ENCODE results near the gene ABHD8.

Gene ABHD8

DNA sequence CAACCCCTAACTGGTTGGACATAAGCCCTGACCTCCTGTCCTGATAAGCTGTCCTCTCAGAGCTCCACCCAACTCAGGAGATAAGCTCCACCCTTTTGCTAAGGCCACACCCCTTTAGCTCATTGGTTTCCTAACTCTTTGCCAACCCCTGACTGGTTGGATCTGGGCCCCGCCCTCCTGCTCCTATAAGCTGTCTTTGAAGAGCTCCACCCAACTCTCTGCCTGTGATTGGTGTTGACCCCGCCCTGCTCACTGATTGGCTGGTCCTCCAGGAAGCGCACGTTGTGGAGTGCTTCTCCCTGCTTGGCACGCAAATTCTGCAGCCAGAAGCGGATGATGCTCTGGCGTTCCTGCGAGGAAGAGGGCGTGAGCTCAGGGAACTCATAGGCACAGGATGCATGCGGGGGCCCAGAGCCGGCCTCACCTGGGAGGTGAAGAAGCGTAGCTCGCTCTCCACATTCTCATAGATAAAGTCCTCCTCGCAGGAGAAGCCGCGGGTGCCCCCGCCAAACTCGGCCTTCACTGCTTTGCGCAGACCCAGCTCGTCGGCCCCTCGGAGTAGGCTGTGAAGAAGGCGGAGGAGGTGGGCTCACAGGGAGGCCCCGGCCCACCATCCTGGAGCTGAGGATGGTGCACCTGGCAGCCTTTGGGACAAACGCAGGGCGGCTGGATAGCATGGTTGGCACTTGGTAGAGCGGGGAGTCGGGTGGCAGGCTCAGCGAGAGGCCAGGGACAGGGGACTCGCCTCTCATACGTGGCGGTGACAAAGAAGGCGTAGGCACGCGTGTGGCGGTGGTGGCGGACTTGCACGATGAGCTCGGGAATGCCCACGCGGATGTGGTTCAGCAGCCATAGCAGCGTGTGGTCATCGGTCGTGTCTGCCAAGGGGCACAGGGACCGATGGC lies 29.7 kb upstream of the ABHD8 start:
- no peak for DNase-seq

DNA sequence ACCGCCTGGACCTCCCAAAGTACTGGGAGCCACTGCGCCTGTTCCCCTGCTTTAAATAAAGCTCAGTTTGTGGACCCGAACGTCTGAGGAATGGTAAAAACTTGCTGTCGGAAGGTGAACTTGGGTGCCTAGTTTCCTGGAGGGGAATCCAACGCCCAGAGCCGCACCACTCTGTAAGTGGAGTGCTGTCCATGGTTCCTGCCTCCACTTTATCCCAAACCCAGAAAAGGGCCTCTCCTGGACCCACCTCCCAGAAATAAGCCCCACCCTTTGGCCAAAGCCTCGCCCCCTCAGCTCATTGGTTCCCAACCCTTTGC lies 29.1 kb upstream of the ABHD8 start:
- DNase-seq, result no peak

DNA sequence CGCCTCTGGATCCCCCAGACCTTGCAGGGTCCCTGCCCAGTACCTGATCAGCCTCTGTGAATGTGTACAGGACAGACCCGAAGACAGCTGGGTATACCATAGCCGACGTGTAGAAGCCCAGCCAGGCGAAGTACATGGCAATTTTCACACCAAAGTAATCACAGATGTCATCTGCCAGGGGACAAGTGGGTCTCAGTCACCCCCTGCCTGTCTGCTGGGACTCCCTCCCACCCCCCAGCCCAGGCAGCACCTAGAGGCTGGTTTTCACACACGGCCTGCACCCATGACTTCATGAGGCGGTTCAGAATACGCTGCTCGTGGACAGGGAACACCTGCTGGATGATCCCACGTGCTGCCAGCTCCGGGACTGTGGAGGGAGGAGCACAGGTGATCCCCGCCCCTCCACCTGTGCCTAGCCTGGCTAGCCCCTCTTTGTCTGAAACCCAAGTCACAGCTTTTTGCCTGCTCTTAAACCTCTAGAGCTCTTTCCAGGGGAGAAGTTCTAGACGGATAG lies 27.9 kb upstream of the ABHD8 start:
- no peak for DNase-seq

DNA sequence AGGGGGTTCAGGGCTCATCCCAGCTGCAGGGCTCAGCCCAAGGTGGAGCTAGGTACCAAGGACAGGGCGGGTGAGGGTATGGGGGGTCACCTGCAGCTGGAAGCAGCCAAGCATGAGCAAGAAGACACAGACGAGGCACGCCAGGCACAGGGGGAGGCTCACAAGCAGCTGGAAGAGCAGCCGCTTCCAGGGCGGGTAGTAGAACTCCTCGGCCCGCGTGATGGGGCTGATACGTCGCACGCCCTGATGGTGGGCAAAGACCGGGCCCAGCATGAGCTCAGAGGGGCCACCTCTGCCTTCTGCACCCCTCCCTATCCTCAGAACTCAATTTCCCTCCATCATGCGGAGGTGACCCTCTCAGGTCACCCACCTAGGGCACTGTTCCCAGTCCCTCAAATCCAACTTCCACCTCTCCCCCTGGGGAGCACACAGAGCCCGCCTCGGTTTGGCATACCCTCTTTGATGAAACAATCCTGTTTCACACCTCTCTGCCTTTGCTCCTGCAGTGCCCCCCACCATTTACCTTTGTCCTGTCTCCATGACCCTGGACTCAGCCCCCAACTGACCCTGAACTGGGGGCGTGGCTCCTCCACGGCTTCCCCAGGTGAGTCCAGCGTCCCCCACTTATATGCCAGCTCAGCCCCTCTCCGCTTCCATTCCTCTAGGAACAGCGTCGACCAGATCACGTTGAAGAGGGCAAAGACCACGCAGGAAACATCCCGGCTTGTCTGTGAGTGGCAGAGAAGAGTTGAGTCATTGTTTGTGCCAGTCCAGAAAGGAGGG lies 27.2 kb upstream of the ABHD8 start:
- no peak for DNase-seq

DNA sequence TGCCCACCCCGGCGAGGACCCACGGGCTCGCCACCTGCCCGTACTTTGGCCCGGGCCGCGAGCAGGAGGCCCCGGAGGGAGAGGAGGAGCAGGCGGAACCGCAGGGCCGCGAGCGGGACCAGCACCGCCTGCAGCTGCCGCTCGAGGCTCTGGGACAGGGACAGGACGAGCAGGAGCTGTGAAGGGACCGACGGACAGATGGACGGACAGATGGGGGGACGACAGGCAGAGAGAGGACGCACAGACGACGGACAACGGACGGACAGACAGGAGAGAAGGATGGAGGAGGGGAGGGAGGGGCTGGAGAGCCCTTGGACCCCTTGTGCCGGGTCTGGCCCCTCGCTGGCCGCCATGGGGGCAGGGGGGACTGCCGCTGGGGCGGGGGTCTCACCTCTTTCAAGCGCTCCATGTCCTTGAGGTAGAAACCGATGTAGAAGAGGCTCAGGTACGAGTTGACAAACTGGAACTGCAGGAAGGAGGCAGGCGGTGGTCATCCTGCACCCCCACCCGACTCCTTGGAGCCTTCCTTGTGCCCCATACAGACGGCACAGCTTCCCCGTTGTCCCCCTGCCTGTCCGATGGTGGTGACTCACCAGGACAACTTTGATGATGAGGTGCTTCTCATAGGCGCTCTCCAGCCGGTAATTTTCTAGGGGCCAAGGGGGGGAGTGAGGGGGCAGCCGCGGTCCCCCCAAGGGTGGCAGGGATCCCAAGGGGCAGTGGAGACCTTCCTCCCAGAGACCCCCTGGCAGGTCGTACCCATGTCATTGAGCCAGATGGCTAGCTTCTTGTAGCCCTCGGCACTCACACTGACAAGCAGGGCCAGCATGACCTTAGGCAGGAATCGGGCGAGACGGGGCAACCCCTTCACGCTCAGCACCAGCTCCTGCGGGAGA lies 26.4 kb upstream of the ABHD8 start:
- DNase-seq, result no peak

DNA sequence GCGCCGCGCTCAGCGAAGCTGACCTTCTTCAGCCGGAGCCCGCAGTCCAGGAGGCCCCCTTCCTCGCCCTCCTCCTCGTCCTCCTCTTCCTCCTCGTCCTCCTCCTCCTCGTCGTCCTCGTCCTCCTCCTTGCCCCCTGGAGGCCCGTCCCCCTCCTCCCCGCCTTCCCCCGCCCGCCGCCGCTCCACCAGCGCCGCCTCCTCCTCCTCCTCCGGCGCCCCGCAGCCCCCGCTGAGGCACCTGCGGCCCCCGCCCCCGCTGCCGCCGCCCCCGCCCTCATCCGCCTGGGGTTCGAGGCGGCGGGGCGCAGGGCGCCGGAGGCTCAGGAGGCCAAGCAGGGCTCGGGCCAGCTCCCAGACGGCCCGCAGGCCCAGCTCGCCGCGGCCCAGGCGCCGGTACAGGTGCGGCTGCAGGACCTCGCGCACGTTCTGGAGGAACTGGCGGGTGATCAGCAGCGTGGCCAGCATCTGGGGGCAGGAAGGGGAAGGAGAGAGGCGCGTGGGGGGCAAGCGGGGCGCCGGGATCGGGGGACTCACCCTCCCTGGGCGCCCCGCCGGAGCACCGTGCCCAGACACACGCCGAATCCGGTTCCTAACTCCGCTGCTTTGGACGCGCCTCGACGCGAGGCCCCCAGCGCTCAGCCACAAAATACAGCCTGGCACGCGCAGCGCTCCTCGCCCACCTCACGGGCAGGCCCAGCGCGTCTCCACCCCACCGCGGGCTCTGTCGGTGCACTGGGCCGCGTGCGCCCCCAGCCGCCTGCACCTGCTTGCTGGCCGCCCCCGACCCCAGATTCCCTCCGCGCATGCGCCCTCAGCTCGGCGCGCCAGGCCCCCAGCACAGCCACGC lies 25.5 kb upstream of the ABHD8 start:
- no peak for DNase-seq

DNA sequence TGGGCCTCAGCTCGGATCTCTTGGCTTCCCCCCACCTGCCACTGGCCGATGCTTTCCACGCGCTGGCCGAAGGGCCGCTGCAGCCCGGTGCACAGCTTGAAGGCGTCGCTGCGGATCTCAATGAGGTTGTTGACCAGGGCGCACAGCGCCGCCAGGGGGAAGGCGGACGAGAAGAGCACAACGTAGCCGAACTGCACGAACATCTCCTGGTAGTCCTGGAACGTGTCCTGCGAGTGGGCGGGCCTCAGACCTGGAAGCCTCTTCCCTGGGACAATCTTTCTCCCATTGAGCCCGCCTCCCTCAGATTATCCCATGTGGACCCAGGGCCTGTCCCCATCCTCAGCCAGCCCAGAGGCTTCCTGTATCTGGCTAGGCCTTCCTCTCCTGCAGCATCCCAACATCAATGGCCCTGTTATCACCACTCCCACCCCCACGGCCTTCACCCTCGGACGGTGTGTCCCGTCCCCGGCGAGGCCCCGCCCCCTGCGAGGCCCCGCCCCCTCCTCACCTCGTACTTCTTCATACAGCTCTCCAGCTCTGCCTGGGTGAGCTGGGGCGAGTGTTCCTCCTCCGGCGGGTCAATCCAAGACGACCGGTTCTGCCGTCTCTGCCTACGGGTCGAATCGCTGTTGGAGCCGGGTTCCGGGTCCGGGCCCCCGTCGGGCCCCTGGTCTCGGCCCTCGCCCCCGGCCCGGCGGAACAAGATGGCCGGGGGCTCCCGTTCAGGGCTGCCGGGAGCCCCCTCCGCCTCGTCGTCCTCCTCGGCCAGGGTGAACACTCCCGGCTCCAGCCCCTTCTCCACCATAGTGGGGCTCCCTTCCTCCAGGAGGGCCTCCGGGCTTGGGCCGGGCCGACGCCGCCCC lies 24.7 kb upstream of the ABHD8 start:
- no peak for DNase-seq

DNA sequence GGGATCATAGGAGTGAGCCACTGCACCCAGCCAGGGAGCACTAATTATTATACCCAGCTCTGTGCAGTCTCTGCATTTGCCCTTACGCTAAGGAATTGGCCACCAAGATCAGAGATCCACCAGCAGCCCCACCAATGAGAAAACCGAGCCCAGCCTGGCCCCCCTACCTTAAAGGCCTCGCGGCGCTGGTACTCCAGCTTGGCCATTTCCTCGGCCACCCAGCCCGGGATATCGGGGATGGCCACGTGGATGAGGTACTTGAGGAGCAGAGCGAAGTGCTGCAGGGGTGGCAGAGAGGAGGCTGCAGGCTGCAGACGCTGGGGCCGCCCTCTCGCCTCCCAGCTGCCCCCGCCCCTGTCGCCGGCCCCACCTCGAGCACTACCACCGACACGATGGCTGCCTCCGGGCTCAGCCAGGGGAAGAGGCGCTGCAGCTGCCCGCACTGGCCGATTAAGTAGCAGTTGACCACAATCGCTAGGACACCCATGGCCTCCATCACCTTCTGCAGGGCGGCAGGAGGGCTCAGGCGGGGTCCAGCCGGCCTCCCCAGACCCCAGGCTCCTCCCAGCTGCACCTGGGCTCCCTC lies 23.9 kb upstream of the ABHD8 start:
- no peak for DNase-seq

DNA sequence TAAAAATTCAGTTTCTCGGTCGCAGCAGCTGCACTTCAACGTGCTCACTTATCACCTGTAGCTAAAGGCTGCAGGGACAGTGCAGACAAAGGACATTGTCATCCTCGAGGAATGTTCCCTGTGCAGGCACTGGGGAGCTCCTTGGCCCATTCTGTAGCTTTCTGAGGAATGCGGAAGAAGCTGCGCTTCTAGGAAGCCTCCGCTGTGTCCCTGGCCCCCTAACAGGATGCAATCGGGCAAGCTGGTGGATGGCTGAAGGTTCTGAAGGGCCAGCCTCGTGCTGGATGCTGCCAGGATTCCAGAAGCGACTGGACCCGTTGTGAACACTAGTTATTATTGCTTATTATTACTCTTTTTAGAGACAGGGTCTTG lies 23.4 kb upstream of the ABHD8 start:
- no peak for DNase-seq

DNA sequence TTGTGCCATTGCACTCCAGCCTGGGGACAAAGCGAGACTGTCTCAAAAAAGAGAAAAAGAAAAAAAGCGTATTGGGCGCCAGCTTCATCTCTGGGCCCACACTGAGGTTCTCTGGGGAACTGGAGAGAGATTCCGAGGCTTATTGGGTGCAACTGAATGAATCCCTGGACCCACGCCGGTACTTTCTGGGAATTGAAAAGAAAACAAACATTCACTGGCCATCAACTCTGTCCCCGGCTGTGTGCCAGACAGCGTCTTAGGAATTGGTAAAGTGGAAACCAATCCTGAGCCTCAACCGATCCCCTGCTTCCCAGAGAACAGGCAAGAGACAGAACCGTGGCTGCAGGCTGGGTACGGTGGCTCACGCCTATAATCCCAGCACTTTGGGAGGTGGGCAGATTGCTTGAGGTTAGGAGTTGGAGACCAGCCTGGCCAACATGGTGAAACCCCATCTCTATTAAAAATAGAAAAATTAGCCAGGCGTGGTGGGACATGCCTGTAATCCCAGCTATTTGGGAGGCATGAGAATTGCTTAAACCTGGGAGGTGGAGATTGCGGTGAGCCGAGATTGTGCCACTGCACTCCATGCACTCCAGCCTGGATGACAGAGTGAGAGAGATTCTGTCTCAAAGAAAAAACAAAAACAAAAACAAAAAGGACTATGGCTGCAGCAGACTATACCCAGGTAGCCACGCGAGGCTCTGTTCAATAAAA lies 22.8 kb upstream of the ABHD8 start:
- DNase-seq, result no peak

DNA sequence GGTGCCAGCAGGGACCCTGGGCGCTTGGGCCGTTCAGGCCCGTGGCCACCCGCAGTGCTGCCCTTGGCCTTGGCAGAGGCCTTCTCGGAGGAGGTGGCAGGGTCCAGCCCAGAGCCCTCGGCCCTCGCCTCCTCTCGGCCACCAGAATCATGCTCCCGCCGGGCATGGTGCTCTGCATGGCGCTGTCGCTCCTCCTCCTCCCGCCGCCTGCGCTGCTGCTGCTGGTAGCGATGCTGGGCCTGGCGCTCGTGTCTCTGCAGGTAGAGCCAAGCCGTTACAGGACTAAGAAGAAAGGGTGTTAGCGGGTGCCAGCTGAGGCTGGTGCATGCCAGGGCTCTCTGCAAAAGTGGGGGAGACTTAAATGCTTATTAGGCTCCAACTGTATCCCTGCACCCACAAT lies 21.9 kb upstream of the ABHD8 start:
- DNase-seq, result no peak

DNA sequence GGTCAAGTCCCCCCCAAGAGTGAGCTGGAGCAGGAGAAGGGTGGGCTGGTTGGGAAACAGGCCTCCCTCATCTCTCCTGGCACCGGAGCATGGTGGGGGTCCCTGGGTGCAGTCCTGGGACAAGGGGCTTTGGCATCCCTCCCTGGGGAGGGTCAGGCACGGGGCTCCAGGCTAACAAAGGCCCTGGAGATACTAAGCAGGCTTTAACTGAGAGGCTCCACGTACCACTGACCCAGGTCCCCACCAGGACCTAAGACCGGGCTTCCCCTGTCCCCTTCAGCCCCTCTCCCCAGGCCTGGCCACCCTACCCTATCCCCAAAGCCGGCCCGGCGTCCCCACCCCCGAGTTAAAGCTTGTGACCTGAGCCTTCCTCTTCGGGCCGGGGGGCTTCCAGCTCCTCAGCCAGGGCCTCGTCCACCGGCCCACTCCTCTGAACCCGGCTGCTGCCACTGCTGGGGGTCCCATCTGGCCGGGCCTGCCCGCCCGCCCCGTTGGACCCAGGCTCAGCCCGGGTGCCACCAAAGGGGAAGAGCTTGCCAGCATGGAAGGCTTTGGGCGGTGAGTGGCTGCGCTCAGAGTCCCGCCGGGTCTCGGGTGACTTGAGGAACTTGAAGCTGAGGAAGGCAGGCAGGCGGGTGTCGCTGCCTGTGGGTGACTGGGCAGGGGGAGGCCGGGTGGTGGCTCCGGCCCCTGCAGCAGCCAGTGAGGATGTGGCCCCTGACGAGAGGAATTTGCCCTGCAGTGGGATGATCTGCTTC lies 21.3 kb upstream of the ABHD8 start:
- DNase-seq, result no peak

DNA sequence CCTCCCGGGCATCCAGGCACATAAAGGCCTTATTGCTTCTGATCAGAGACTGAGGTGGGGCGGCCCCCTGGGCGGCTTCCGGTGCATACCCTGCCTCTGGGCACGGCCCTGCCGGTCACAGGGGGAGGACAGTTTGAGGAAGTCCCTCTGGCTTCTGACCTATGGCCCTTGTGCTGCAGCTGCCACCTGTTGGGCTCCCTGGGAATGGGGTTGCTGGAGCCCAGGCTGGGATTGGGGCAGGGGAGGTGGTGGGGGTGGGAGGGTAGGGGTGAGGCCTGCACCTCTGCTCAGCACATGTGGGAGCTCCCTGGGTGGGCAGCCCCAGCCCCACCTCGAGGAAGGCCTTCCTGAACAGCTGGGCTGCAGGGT lies 20.7 kb upstream of the ABHD8 start:
- DNase-seq, result no peak

DNA sequence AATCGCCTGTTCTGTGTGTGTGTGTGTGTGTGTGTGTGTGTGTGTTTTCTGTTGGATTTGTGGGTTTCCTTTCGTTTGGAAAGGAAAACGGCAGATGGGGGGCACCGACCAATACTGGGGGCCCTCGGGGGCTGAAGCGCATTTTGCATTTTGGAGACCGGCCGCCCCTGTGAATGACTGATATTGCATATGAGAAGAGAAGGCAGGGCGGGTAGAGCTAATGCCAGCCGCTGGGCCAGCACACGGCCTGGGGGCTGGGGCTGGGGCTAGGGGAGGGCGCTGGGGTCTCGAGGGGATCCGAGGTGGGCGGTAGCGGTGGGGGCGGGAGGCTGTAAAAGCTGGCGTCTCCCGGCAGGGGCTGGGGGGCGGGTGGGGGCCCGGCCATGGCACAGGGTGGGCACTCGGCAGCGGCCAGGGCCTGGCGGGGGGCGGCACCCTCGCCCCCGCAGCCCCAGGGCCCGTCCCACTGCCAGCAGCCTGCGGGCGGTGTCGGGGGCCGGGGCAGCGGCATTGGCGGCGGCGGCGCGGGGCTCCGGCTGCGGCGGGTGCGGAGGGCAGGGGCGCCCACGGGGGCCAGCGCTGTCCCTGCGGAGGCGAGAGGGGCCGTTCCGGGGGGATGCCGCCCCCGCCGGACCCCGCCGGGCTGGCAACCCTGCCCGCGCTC lies 20.2 kb upstream of the ABHD8 start:
- no peak for DNase-seq

DNA sequence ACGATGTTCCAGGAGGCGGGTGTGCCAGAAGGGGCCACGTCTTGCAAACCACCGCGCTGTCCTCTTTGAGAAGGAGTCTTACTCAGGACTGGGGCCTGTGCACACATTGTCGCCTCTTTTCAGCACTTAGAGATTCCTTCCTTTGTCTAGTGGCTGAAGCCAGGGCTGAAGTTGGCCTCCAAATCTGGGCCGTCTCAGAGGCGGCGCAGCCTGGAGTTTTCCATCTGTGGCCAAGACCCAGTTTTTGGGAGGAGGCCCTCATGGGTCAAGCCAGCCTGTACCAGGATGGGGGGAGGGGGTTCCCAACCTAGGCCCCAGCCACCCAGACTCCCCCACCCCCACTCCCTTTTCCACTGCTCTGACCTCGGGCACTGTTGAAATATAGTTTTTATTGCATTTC lies 19.6 kb upstream of the ABHD8 start:
- DNase-seq, result no peak

DNA sequence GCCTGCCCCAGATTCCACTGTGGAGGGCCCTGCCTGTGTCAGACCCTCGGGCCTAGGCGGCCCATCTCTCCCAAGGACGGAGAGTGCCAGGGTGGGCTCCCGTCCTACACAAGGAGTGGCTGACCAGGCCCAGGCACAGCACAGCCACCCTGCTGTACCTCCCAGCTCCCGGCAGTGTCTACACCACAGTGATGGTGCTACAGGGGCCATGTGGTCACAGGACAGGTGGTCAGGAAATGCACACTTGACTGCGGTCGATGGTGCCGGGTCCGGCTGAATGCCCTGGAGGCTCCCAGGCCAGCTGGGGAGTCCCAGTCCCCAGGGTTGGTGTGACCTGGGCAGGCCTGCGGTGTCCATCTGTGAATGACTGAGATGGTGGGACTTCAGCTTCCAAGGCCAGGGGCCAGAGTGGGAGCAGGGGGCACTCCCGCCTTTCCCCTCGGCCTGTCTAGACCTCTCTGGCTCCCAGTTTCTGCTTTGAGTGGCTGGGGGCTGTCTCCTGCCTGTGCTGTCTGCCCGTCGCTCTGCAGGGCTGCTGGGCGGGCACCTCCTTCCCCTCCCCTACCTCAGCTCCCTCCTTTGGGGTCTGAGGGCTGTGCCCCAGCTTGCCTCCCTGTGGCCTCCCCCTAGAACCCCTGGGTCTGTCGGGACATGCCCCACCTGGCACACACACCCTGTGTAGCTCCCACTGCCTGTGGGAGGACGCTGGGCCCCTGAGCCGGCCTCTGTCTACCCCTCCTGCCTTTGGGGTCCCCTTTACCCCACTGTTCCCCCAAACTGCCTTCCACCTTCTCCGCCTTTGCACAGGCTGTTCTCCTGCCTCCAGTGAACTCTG lies 18.6 kb upstream of the ABHD8 start:
- no peak for DNase-seq

DNA sequence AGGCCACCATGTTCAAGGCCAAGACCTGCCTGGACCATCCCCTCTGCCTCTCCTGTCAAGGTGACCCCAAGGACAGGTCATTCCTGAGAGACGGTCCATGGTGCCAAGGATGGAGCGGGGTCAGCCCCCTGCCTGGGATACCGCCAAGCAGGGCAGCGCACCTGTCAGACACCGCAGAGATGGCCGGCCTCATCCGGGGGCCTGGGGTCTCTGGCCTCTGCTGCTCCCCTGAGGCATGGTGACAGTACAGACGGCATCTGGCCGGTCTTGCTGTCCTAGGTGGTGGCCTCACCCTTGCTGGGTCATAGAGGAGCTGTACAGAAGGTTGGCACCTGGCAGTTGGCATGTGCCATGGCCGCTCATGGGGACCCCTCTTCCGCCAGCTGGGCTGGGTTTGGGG lies 17.2 kb upstream of the ABHD8 start:
- no peak for DNase-seq
